Mesenchymal stem cell (in vitro differentiated cells and primary cell): ENCODE results near the gene PTPRG.
A peak's percentile ranks its signal among the peaks of the same experiment; 100 is the strongest.

Experiments
- DNase-seq: peaks from one replicate; pipeline ENCODE4 v3.0.0-alpha.2; 2013
- H2AFZ ChIP-seq: one replicate; pipeline ENCODE4 v1.6.1; 2013; ENCODE audit warnings: low read depth, mild to moderate bottlenecking, control low read depth, inconsistent platforms, low read length, moderate library complexity
- H2AK5ac ChIP-seq: 2 replicates; pipeline ENCODE4 v1.6.1; 2013; ENCODE audit warnings: low read length, moderate library complexity, mild to moderate bottlenecking, inconsistent platforms; ENCODE audit not compliant: severe bottlenecking
- H2BK120ac ChIP-seq: one replicate; pipeline ENCODE4 v1.6.1; 2013; ENCODE audit warnings: low read depth, mild to moderate bottlenecking, inconsistent platforms, low read length, moderate library complexity
- H2BK12ac ChIP-seq, 2 experiments: one replicate each; pipeline ENCODE4 v1.6.1; 2013; ENCODE audit warnings: inconsistent platforms in 2 of 2, low read length in 2 of 2, mild to moderate bottlenecking in 2 of 2, moderate library complexity in 2 of 2, control low read depth in 1 of 2
- H2BK15ac ChIP-seq: one replicate; pipeline ENCODE4 v1.6.1; 2013; ENCODE audit warnings: mild to moderate bottlenecking, low read depth, inconsistent platforms; ENCODE audit not compliant: poor library complexity, severe bottlenecking
- H2BK5ac ChIP-seq: 2 replicates; pipeline ENCODE4 v1.6.1; 2013; ENCODE audit warnings: low read depth, mild to moderate bottlenecking, low read length, control low read depth, inconsistent platforms; ENCODE audit not compliant: poor library complexity, severe bottlenecking
- H3K14ac ChIP-seq, 2 experiments: one replicate each; pipeline ENCODE4 v1.6.1; 2013; ENCODE audit warnings: inconsistent platforms in 2 of 2, low read length in 2 of 2, control low read depth in 1 of 2, mild to moderate bottlenecking in 1 of 2, moderate library complexity in 1 of 2
- H3K18ac ChIP-seq, 2 experiments: one replicate each; pipeline ENCODE4 v1.6.1; 2013; ENCODE audit warnings: inconsistent platforms in 2 of 2, low read length in 2 of 2, control low read depth in 1 of 2, low read depth in 1 of 2, mild to moderate bottlenecking in 1 of 2
- H3K23ac ChIP-seq, 2 experiments: one replicate each; pipeline ENCODE4 v1.6.1; 2013; ENCODE audit warnings: inconsistent platforms in 2 of 2, low read length in 2 of 2, mild to moderate bottlenecking in 2 of 2, moderate library complexity in 2 of 2, control low read depth in 1 of 2
- H3K27ac ChIP-seq: 2 replicates; pipeline ENCODE4 v1.5.1; 2013; ENCODE audit warnings: mild to moderate bottlenecking, moderate library complexity, low read length, control low read depth, inconsistent platforms; ENCODE audit not compliant: poor library complexity, severe bottlenecking
- H3K27me3 ChIP-seq, 2 experiments: 2 replicates each; pipeline versions ENCODE4 v1.6.1 to v1.7.0; 2013; ENCODE audit warnings: low read length in 2 of 2, mild to moderate bottlenecking in 2 of 2, moderate library complexity in 2 of 2, control low read depth in 1 of 2, inconsistent platforms in 1 of 2; ENCODE audit not compliant: control insufficient read depth in 1 of 2, insufficient read depth in 1 of 2
- H3K36me3 ChIP-seq, 2 experiments: 2 replicates each; pipeline versions ENCODE4 v1.6.1 to v1.7.0; 2013; ENCODE audit warnings: low read length in 2 of 2, control low read depth in 1 of 2, inconsistent platforms in 1 of 2, low read depth in 1 of 2, mild to moderate bottlenecking in 1 of 2; ENCODE audit not compliant: insufficient read depth in 2 of 2, control insufficient read depth in 1 of 2
- H3K4ac ChIP-seq, 2 experiments: one replicate each; pipeline ENCODE4 v1.6.1; 2013; ENCODE audit warnings: inconsistent platforms in 2 of 2, low read length in 2 of 2, mild to moderate bottlenecking in 2 of 2, moderate library complexity in 2 of 2, control low read depth in 1 of 2, low read depth in 1 of 2
- H3K4me1 ChIP-seq: 2 replicates; pipeline ENCODE4 v1.6.1; 2013; ENCODE audit warnings: low read depth, low read length, control low read depth; ENCODE audit not compliant: control insufficient read depth, insufficient read depth
- H3K4me2 ChIP-seq: 2 replicates; pipeline ENCODE4 v1.6.1; 2013; ENCODE audit warnings: low read length, mild to moderate bottlenecking, inconsistent platforms; ENCODE audit not compliant: poor library complexity, severe bottlenecking
- H3K4me3 ChIP-seq, 2 experiments: 2 replicates each; pipeline versions ENCODE4 v1.5.1 to v1.7.0; 2013; ENCODE audit warnings: low read length in 2 of 2, mild to moderate bottlenecking in 2 of 2, control low read depth in 1 of 2, low read depth in 1 of 2; ENCODE audit not compliant: insufficient read depth in 1 of 2
- H3K79me1 ChIP-seq: replicated peaks from 2 replicates; pipeline ENCODE4 v1.6.1; 2013; ENCODE audit warnings: mild to moderate bottlenecking, control low read depth, low read length, inconsistent platforms; ENCODE audit not compliant: poor library complexity, severe bottlenecking
- H3K9ac ChIP-seq: 2 replicates; pipeline ENCODE4 v1.7.0; 2013; ENCODE audit warnings: mild to moderate bottlenecking, low read length, moderate library complexity
- H3K9me3 ChIP-seq: 2 replicates; pipeline ENCODE4 v1.7.0; 2013; ENCODE audit warnings: mild to moderate bottlenecking, low read length; ENCODE audit not compliant: control insufficient read depth
- H4K8ac ChIP-seq: one replicate; pipeline ENCODE4 v1.6.1; 2013; ENCODE audit warnings: inconsistent platforms, mild to moderate bottlenecking, low read length, moderate library complexity
- H4K91ac ChIP-seq: one replicate; pipeline ENCODE4 v1.6.1; 2013; ENCODE audit warnings: mild to moderate bottlenecking, low read length, inconsistent platforms
- WGBS: methylation state at CpG from one replicate; pipeline ENCODE4 v1.1.7; 2013; ENCODE audit warnings: mixed read lengths; 5-methylcytosine and 5-hydroxymethylcytosine counted together

Gene PTPRG

GRCh38 chr3:61664105-61664482 is 102.7 kb downstream of the PTPRG start:
- H3K79me1 ChIP-seq: peaks cover 26% of the 10 kb centered on the region
- no peak overlapping the region for H2BK15ac ChIP-seq
- H3K36me3 ChIP-seq: no peaks in the 10 kb centered on the region
- H3K27ac ChIP-seq: peak overlapping the region; percentile 54
- no peaks in the 10 kb centered on the region for H3K27me3 ChIP-seq
- no peak overlapping the region for H2BK120ac ChIP-seq
- peak overlapping the region; percentile 78 for H3K9ac ChIP-seq
- no peak overlapping the region for H4K8ac ChIP-seq
- H3K18ac ChIP-seq: no peak overlapping the region
- no peak overlapping the region for H2BK5ac ChIP-seq
- no peak overlapping the region for H3K4ac ChIP-seq
- no peaks in the 10 kb centered on the region for H3K9me3 ChIP-seq
- H3K4me3 ChIP-seq: peak overlapping the region in 1 of 2 experiments; percentile 77
- H3K4me2 ChIP-seq: no peak overlapping the region
- H4K91ac ChIP-seq: no peak overlapping the region
- H2AFZ ChIP-seq: no peak overlapping the region
- no peak overlapping the region for H2AK5ac ChIP-seq
- no peak overlapping the region for H2BK12ac ChIP-seq
- H3K4me1 ChIP-seq: peaks cover 7% of the 10 kb centered on the region
- no peak overlapping the region for H3K14ac ChIP-seq
- H3K23ac ChIP-seq: no peak overlapping the region
- 47% methylated on average over 2 of the region's 2 CpGs for WGBS
- peak; percentile 2 for DNase-seq

- no peak overlapping the region for H3K9ac ChIP-seq
- H3K79me1 ChIP-seq: peaks cover 30% of the 10 kb centered on the region
- H2BK120ac ChIP-seq: no peak overlapping the region
- H3K9me3 ChIP-seq: no peaks in the 10 kb centered on the region
- H2AK5ac ChIP-seq: no peak overlapping the region
- no peak overlapping the region for H3K18ac ChIP-seq
- H3K23ac ChIP-seq: no peak overlapping the region
- H3K4me1 ChIP-seq: peaks cover 9% of the 10 kb centered on the region
- no peak overlapping the region for H3K4ac ChIP-seq
- no peak for DNase-seq
- no peak overlapping the region for H3K14ac ChIP-seq
- no peaks in the 10 kb centered on the region for H3K27me3 ChIP-seq
- no peak overlapping the region for H2BK12ac ChIP-seq
- H4K8ac ChIP-seq: no peak overlapping the region
- H2BK15ac ChIP-seq: no peak overlapping the region
- H4K91ac ChIP-seq: no peak overlapping the region
- H3K4me2 ChIP-seq: no peak overlapping the region
- no peak overlapping the region for H2BK5ac ChIP-seq
- no peak overlapping the region for H2AFZ ChIP-seq
- WGBS: 94% methylated on average over 3 of the region's 3 CpGs
- no peaks in the 10 kb centered on the region for H3K36me3 ChIP-seq
- no peak overlapping the region for H3K4me3 ChIP-seq
- no peak overlapping the region for H3K27ac ChIP-seq
Measured at GRCh38 chr3:61665121-61665520, 103.8 kb downstream of the PTPRG start.

- Histone ChIP-seq H2BK15ac (no peak overlapping the region), H3K27ac (no peak overlapping the region)
Measured at GRCh38 chr3:61665987-61666386, 104.6 kb downstream of the PTPRG start.

GRCh38 chr3:61666615-61667330 is 105.4 kb downstream of the PTPRG start:
- no peak overlapping the region for H3K9ac ChIP-seq
- no peak overlapping the region for H2BK12ac ChIP-seq
- no peak for DNase-seq
- H3K27ac ChIP-seq: no peak overlapping the region
- no peaks in the 10 kb centered on the region for H3K27me3 ChIP-seq
- 97% methylated on average over 5 of the region's 6 CpGs for WGBS
- H2BK5ac ChIP-seq: peak overlapping the region; percentile 12
- H3K18ac ChIP-seq: no peak overlapping the region
- H2AFZ ChIP-seq: no peak overlapping the region
- H2BK15ac ChIP-seq: no peak overlapping the region
- no peaks in the 10 kb centered on the region for H3K36me3 ChIP-seq
- no peak overlapping the region for H3K23ac ChIP-seq
- H3K4ac ChIP-seq: no peak overlapping the region
- H3K9me3 ChIP-seq: no peaks in the 10 kb centered on the region
- peaks cover 9% of the 10 kb centered on the region for H3K4me1 ChIP-seq
- no peak overlapping the region for H2BK120ac ChIP-seq
- H4K8ac ChIP-seq: no peak overlapping the region
- H3K4me3 ChIP-seq: no peak overlapping the region
- H4K91ac ChIP-seq: no peak overlapping the region
- H3K4me2 ChIP-seq: no peak overlapping the region
- H3K14ac ChIP-seq: no peak overlapping the region
- H3K79me1 ChIP-seq: peaks cover 29% of the 10 kb centered on the region
- H2AK5ac ChIP-seq: no peak overlapping the region

More at GRCh38 chr3:61665987-61666386, 104.6 kb downstream of the PTPRG start:
- Histone ChIP-seq H4K91ac (no peak overlapping the region), H3K9me3 (no peaks in the 10 kb centered on the region), H3K14ac (no peak overlapping the region), H3K4ac (no peak overlapping the region), H2BK5ac (no peak overlapping the region), H3K18ac (no peak overlapping the region), H3K4me1 (peaks cover 9% of the 10 kb centered on the region), H2AK5ac (no peak overlapping the region), H3K23ac (no peak overlapping the region), H2BK12ac (no peak overlapping the region), H3K27me3 (no peaks in the 10 kb centered on the region), H3K36me3 (no peaks in the 10 kb centered on the region), H3K9ac (no peak overlapping the region), H2BK120ac (no peak overlapping the region), H4K8ac (no peak overlapping the region), H3K4me3 (no peak overlapping the region), H2AFZ (no peak overlapping the region), H3K79me1 (peaks cover 30% of the 10 kb centered on the region), H3K4me2 (no peak overlapping the region)
- DNase-seq: no peak
- WGBS: 96% methylated on average over 5 of the region's 5 CpGs
